Fibroblast of skin of left biceps (primary cell): ENCODE measurements around the gene MT1G.
"Not testable (repeated sequence)": the region's sequence is repeated elsewhere in the genome, so short reads cannot be mapped to it uniquely, and the experiment has no call there.

Experiments
- DNase-seq, 2 experiments: peaks; one replicate each; pipeline ENCODE4 v3.0.0-alpha.2; 2013; ENCODE audit warnings: low read depth in 2 of 2

Gene MT1G

DNA sequence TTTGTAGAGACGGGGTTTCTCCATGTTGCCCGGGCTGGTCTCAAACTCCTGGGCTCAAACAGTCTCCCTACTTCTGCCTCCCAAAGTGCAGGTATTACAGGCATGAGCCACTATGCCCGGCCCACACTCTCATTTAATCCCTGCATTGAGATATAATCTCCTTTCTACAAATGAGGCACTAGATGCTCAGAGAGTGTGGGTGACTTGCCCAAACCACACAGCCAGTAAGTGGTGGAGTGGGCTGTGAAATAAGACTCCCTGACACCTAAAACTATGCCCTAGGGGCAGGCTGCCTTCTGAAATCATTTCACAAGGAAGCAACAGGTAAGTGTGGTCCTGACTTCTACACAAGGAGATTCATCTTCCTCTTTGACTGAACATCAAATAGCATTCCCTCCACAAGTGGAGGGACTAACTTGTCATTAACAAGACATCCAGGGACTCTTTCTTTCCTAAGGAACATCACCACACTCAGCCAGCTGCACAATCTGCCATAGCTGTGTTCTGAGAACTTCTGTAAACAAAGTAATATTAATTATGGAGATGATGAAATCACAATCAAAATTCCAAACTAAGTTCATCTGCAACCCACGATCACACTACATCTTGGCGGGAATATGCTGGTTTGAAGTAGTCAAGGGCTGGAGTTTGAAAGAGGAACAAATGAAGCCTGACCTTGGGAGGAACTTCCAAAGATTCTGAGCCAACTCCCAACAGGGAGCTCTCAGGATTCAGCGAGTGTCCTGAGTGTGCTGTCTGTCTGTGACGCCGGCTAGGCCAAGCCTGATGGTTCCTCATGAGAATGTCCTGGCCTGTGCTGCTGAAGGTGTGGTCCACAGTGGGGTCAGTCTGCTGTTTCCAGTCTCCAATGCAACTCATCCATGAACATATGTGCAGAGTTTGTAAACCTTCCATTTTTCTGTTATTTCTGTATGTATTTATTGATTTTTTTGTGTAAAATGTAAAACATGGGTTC lies 2.3 kb downstream of the MT1G start:
- DNase-seq: not testable (repeated sequence)

DNA sequence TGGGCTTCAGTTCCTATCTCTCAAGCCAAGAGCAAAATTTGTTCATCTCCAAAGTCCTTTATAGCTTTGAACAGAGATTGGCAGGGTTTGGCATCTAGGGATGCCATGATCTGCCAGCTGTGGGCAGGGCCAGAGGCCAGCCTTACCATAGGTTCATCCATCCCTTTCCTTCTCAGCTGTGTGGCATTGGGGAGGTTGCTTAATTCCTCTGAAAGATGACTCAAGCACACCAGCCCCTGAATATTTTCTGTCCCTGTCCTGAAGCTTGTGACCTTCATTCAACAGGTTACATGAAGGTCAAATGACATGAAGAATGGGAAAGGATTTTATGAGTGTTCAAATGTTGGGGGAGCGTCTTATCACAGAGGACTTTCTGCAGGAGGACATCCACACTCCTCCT lies 3.4 kb downstream of the MT1G start:
- DNase-seq: no peak

DNA sequence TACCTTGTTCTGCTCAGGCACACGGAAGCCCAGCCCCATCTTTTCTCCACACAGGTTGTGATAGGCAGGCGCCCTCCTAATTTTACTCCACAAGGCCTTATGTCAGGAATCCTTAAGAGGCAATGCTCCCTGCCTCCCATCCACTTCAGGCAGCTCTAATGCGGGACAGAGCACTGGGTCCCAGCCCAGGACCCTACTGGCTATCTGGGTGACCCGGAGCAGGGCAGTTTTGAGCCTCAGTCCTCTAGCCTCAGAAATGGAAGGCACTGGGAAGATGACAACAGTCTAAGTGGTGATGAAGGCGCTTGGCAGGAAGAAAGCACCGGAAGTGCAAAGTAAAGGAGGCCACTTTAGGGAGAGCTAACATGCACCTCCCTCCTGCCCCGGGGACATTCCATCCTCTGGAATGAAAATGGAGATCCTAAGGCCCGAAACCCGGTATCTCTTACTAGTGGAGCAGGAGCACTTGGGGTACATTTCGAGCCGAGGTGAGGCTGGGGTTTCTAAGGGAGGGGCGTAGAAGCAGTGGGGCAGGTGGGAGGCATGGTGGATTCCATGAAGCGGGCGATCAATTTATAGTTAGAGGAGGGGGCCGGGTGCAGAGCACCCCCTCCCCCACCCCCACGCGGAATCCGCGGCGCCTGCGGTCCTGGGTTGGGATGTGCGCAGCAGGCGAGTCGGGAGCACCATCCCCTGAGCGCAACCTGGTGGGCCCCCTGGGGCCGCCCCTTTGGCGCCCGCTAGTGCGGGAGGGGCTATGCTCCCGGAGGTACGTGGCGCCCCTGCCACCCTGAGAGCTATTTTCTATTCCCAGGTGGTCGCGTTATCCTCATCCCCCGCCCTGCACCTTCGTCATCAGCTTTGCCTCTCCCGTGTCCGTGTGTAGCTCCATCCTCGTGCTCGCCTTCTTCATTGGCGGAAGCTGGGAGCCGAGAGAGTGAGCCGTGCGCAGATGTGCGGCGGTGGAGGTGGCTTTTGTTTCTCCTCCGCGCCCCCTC lies 5.2 kb downstream of the MT1G start:
- DNase-seq: no peak

DNA sequence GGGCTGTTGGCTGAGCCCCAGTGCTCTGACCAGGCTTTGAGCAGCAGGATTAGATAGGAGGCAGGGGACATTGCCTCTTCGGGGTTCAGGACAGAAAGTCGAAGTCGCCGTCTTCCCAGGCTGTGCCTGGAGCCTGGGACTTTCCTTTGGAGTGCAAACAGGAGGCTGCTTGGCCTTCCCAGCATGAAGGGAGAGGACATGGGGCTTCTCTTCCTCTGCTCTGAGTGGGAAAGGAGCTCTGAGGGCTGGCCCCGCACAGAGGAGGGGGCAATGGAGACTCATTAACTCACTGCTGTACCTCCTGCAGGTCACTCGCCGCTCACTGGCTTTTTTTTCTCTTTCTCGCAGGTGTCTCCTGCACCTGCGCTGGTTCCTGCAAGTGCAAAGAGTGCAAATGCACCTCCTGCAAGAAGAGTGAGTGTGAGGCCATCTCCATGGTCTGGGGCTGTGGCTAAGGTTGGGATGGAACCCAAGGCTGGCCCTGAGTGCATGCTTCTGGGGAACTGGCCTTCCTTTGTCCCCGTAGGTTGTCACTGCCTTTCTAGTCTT lies 9.5 kb downstream of the MT1G start:
- DNase-seq: no peak

DNA sequence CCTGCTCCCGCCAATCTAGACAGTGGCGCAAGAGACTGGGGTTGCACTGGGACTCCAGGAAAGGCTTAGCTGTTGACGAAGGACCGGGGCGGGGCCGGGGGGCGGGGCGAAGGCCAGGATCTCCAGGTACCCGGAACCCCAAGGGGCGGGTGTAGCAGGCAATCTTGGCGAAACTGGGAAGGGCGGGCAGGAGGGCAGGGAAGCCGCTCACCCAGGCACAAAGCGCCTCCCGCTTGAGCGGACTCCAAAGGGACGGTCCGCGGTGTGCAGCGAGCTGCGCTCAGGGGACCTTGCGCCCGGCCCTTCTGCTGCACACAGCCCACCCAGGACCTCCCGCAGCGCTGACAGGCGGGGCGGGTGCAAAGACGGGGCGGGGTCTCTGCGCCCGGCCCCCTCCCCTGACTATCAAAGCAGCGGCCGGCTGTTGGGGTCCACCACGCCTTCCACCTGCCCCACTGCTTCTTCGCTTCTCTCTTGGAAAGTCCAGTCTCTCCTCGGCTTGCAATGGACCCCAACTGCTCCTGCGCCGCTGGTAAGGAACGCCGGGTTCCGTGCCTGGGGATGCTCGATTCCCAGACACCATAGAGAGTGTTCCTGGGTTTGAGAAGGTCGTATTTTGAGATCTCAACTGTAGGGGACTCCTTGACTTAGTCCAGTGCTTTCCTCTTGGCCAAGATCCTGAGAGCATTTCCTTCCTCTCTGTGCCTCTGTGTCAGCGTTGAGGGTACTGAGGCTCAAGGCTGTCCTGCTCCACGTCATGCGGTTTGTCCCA lies 10.1 kb downstream of the MT1G start, which contains the start of gene MT1F:
Gene MT1F (plus strand): TSS at position 405 of the 772 bp plus-strand sequence. CDS start 100 bp downstream, at position 505.
- DNase-seq: no peak

DNA sequence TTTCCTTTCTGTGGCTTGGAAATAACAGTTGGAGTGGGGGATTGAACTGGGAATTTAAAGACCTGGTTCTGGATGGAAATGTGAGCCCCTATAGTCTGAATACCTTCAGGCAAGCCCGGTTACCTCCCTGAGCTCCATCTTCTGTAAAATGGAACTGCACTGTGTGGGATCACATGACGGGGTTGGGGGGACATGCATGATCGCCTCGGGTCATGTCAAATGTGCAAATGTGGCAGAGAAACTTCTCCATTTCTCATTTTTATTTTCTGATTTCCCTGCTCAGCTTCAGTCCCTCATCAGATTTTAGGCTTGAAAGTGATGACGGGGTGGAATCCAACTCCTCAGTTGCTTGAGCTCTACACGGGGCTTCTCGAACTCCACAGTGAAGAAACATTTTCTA lies 14.6 kb downstream of the MT1G start:
- no peak for DNase-seq

DNA sequence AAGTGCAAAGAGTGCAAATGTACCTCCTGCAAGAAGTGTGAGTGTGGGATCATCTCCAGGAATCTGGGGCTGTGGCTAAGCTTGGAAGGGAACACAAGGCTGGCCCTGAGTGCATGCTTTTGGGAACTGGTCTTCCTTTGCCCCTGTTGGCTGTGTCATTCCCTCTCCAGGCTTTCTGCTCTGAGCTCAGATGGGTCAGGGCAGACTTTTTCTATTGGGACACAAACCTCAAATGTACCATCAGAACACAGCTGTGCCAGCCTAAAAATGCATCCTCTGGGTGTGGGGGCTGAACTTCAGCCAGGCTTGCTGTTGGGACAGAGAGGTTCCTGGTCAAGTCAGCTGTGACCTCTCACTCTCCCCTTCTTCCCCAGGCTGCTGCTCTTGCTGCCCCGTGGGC lies 15.3 kb downstream of the MT1G start:
- no peak for DNase-seq

DNA sequence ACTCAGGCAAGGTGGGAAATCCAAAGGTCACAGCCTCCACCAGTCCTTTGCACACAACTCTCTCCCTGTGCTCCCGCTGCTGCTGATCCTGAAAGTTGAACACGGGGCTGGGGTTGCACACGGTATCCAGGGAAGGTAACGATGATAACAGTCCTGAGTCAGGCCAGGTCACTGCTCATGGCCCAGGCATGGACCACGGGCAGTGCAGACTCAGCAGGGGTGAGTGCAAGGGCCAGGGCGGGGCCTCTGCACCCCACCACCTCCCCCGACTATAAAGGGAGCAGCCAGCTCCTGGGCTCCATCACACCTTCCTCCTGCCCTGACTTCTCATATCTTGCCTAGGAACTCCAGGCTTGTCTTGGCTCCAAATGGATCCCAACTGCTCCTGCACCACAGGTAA lies 16.3 kb downstream of the MT1G start, which contains the start of gene MT1B:
Gene MT1B (plus strand): TSS at position 301 of the 400 bp plus-strand sequence. CDS start 68 bp downstream, at position 369.
- DNase-seq: no peak

DNA sequence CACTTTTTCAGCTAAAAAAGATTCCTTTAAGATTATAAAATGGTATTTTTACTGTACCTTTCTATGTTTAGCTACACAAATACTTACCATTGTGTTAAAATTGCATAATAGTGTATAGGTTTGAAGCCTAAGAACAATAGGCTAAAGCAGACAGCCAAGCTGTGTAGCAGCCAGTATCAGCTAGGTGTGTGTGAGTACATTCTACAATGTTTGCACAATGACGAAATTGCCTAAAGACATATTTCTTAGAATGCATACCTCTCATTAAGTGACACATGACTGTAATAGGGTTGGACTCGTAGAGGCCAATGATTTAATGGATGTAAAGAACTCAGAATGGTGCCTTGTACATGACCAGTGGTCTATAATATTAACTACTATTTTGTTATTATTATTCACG lies 18.0 kb downstream of the MT1G start:
- no peak for DNase-seq

DNA sequence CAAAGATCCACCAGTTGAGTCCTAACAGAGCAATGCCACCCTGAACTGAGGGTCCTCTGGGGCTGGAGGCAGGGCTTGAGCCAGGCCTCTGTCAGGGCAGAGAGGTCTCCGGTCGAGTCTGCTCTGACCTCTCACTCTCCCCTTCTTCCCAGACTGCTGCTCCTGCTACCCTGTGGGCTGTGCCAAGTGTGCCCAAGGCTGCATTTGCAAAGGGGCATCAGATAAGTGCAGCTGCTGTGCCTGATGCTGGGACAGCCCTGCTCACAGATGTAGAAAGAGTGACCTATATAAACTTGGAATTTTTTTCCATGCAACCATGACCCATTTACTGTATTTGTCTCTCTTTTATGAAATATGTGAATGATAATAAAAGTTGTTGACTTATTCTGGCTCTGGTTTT lies 18.6 kb downstream of the MT1G start:
- no peak for DNase-seq

DNA sequence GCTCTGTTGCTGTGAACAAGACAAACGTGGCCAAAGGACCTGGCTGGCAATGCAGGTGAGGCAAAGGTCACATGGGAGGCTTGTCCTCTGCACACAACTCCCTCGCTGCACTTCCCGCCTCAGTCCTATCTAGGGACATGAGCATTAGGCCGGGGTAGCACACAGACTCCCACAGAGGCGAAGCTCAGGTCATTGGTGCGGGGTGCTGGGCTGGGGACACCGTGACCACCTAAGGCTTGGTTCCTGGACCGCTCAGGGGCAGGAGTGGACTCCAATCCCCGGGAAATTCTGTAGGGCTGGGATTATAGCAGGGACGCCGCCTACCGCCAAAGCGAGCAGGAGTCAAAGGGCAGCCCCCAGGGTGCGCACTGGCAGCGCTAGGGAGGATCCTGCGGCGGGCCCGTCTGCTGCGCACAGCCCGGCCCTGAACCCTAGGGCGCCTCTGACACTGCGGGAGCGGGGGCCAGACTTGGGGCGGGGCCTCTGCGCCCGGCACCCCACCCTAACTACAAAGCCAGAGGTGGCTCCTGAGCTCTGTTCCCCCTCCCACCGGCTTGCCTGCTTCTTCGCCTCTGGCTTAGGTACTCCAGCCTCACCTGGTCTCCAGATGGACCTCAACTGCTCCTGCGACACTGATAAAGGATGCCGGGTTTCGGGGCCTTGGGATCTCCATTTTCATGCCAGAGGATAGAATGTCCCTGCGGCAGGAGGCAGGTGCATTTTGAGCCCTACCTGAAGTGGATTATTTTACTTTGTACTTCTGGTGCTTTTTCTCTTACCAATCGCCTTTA lies 20.0 kb downstream of the MT1G start:
- DNase-seq: no peak

DNA sequence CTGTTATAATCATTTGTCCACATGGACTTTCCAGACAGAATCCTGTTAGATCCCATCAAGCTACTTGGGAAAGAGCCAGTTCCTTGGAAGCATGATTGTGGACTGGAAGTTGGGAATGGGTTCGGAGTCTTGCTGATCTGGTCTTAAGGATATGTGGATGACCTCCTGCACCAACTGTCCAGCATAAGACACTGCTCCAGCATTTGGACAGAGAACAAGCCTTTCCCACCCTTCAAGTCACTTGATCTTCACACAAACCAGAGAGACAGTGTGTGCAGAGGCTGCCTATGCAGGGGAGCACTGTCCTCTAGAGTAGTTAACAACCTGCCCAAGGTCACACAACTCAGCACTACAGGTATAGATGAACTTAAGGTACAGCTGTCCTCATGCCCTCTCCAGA lies 22.0 kb downstream of the MT1G start:
- no peak for DNase-seq

DNA sequence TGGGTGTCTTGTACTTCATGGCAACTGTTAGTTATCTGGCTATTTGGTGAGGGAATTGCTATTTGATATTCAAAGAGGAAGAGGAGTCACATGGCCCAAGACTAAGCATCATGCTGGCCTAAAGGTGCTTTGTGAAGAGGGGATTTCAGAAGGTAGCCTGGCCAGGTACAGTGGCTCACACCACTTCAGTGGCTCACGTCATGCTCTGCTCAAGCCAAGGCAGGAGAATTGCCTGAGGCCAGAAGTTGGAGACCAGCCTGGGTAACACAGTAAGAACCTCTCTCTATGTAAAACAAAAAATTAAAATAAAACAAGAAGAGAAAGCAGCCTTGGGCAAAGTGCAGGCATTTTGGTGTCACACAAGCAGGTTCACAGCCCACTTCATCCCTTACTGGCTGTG lies 22.6 kb downstream of the MT1G start:
- DNase-seq: no peak

DNA sequence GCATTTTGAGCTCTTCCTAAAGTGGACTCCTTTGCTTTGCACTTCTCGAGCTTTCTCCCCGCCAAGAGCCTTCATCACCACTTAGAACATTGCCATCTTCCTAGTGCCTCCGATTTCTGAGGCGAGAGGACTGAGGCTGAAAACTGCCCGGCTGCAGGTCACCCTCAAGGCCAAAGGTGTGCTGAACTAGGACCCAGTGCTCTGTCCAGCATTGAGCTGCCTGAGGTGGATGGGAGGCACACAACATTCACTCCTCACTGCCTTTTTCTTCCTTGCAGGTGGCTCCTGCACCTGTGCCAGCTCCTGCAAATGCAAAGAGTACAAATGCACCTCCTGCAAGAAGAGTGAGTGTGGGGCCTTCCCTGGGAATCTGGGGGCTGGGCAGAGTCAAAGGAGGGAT lies 24.0 kb downstream of the MT1G start:
- no peak for DNase-seq

DNA sequence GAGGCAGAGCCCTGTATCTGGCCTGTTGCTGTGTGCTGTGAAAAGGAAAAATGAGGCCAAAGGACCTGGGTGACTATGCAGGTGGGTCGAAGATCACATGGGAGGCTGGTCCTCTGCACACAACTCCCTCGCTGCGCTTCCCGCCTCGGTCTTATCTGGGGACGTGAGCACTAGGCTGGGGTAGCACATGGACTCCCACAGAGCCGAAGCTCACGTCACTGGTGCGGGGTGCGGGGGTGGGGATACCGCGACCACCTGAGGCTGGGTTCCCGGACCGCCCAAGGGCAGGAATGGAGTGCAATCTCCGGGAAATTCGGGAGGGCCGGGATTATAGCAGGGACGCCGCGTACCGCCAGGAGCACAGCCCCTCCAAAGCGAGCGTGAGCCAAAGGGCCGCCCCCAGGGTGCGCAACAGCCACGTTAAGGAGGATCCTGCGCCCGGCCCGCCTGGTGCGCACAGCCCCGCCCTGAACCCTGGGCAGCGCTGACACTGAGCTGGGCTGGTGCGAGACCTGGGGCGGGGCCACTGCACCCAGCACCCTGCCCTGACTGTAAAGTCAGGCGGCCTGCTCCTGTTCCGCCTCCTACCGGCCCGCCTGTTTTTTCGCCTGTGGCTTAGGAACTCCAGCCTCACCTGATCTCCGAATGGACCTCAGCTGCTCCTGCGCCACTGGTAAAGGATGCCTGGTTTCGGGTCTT lies 24.6 kb downstream of the MT1G start:
- no peak for DNase-seq

DNA sequence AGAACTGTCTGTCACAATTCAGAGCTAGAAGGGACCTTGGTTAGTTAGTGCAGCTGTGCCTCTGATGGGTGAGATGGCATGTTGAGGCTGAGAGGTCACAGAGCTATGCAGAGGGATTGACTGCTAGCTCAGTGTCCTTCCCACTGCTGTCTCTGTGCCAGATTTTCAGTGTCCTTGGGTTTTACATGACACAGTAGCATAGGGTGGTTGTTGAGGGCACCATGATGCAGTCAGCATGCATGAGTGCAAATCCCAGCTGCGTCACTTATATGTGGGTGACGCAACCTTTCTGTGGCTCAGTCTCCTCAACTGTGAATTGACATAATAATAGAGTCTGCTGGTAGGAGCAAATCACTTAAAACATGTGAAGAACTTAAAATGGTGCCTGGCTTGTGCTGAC lies 26.7 kb downstream of the MT1G start:
- DNase-seq: no peak

DNA sequence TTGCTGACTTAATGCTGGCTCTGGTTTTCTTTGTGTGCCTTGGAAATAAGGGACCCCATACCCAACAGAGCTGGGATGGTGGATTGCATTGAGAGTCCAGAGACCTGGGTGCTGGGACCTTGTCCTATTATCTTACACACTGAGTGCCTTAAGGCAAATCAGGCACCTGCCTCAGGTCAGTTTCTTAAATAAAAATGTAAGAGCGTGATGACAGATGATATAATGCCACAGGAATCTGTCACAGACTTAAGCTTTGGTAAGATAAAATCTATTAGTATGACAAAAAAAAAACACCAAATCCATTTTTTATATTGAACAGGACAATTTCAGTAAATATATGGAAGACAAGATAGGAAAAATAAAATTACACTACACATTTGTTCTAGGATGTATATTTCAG lies 27.8 kb downstream of the MT1G start:
- no peak for DNase-seq

DNA sequence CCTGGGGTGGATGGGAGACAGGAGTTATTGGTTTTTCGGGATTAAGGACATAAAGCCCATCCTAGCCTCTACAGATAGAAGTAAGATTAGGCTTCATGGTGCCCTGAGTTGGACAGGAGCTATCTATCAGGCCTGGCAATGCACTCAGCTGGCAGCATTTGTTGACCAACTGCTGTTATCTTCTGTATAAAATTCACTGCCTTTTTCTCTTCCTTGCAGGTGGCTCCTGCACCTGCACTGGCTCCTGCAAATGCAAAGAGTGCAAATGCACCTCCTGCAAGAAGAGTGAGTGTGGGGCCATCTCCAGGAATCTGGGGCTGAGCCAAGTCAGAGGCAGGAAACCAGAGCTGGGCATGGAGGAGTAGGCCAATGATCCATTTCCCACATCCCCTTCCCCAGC lies 28.8 kb downstream of the MT1G start:
- DNase-seq: no peak
